A549 (cell line): ENCODE measurements around the gene SUFU. TPM values are rescaled to one million over a fixed set of nuclear protein-coding genes. Genes with fewer than 3 reads are reported as not detected.
A peak's percentile ranks its signal among the peaks of the same experiment; 100 is the strongest.

Experiments used
- ATAC-seq, 2 experiments: fragments of 200-7000 bp in 1 of 2; fragments of >200 bp in 1 of 2; cut with Nextera tagmentation in 1 of 2; cut with Tn5 transposase in 1 of 2; 3 replicates each; pipeline versions ENCODE4 v1.8.0 to v1.9.1; 2018 to 2020; ENCODE audit warnings: mild to moderate bottlenecking in 1 of 2, moderate library complexity in 1 of 2
- CTCF ChIA-PET: fragments of 300-600 bp; sonication (Branson Sonifier 250); formaldehyde crosslinking; extraction: SDS; loops from one replicate; lab custom pipeline; 2021; ENCODE audit warnings: antibody characterized with exemption, inconsistent platforms; lab: Yijun Ruan, JAX
- POLR2A ChIA-PET: fragments of 350-600 bp; formaldehyde crosslinking; extraction: SDS; loops from one replicate; lab custom pipeline; 2021; ENCODE audit warnings: antibody characterized with exemption, inconsistent platforms; lab: Yijun Ruan, JAX
- DNase-seq, 2 experiments: peaks; one replicate each; pipeline versions ENCODE4 v3.0.0 to v3.0.0-alpha.2; 2011 to 2016; ENCODE audit warnings: low read depth in 1 of 2, low spot score in 1 of 2
- FAIRE-seq: peaks from 2 replicates; lab custom pipeline; 2011; peaks lifted over from hg19 to GRCh38; lab: Jason Lieb, UNC
- H3K27ac ChIP-seq, 2 experiments: fragments of >200 bp; sonication (Bioruptor Twin); formaldehyde crosslinking; 3 replicates each; pipeline ENCODE4 v1.5.1; 2016 to 2017
- H3K4me1 ChIP-seq: fragments of >200 bp; sonication (Bioruptor Twin); formaldehyde crosslinking; 3 replicates; pipeline ENCODE4 v1.6.1; 2016
- H3K4me2 ChIP-seq: fragments of >200 bp; sonication (Bioruptor Twin); formaldehyde crosslinking; 3 replicates; pipeline ENCODE4 v1.6.1; 2016
- H3K4me3 ChIP-seq: fragments of >200 bp; sonication (Bioruptor Twin); formaldehyde crosslinking; 3 replicates; pipeline ENCODE4 v1.5.1; 2016
- H3K9me3 ChIP-seq: fragments of >200 bp; sonication (Bioruptor Twin); formaldehyde crosslinking; 3 replicates; pipeline ENCODE4 v1.6.1; 2016
- ATOH8 ChIP-seq: fragments of 250-450 bp; sonication (Bioruptor Pico); IDR thresholded peaks from 2 replicates; pipeline ENCODE4 v1.5.0; 2020; ENCODE audit warnings: low read depth, mild to moderate bottlenecking, moderate library complexity
- BCL3 ChIP-seq: fragments of >200 bp; sonication (Bioruptor Twin); formaldehyde crosslinking; IDR thresholded peaks from 3 replicates; pipeline ENCODE4 v1.6.1; 2016
- BHLHE40 ChIP-seq: IDR thresholded peaks from 2 replicates; pipeline ENCODE4 v1.6.1; 2012; ENCODE audit warnings: low read depth, low read length, inconsistent platforms
- CBX8 ChIP-seq: fragments of 200-600 bp; sonication (generic); IDR thresholded peaks from 2 replicates; pipeline ENCODE4 v1.6.1; 2016
- CHD4 ChIP-seq: fragments of 200-600 bp; sonication (generic); IDR thresholded peaks from 2 replicates; pipeline ENCODE4 v1.6.1; 2016; ENCODE audit warnings: antibody characterized with exemption, mild to moderate bottlenecking, borderline replicate concordance
- EHF ChIP-seq: fragments of 250-450 bp; sonication (Bioruptor Pico); IDR thresholded peaks from 2 replicates; pipeline ENCODE4 v1.5.0; 2020; ENCODE audit warnings: mild to moderate bottlenecking
- EHMT2 ChIP-seq: fragments of 200-600 bp; sonication (generic); IDR thresholded peaks from 2 replicates; pipeline ENCODE4 v1.6.1; 2016; ENCODE audit warnings: antibody characterized with exemption, low read depth, mild to moderate bottlenecking, moderate library complexity
- EP300 ChIP-seq, 2 experiments: fragments of >200 bp; sonication (Bioruptor Twin); formaldehyde crosslinking; IDR thresholded peaks; 2 replicates in 1 of 2; 3 replicates in 1 of 2; pipeline ENCODE4 v1.6.1; 2016 to 2017
- ESRRA ChIP-seq: fragments of 150-350 bp; IDR thresholded peaks from 2 replicates; pipeline ENCODE4 v1.6.1; 2014; ENCODE audit warnings: mild to moderate bottlenecking, low read length, borderline replicate concordance
- FOSL2 ChIP-seq, 2 experiments: fragments of 450-650 bp in 1 of 2; fragments of >200 bp in 1 of 2; sonication (Bioruptor Twin) in 1 of 2; formaldehyde crosslinking; IDR thresholded peaks; 2 replicates each; pipeline versions ENCODE4 v1.5.0 to v1.6.1; 2016 to 2020; ENCODE audit warnings: mild to moderate bottlenecking in 1 of 2, moderate library complexity in 1 of 2
- FOXS1 ChIP-seq: fragments of 250-450 bp; sonication (Bioruptor Pico); IDR thresholded peaks from 2 replicates; pipeline ENCODE4 v1.5.0; 2020; ENCODE audit warnings: mild to moderate bottlenecking, moderate library complexity
- GATA3 ChIP-seq: IDR thresholded peaks from 2 replicates; pipeline ENCODE4 v1.6.1; 2012; ENCODE audit warnings: borderline replicate concordance
- HOXA7 ChIP-seq: fragments of 250-450 bp; sonication (Bioruptor Pico); IDR thresholded peaks from 2 replicates; pipeline ENCODE4 v1.5.0; 2020; ENCODE audit warnings: mild to moderate bottlenecking, moderate library complexity
- HOXB5 ChIP-seq: fragments of 250-450 bp; sonication (Bioruptor Pico); IDR thresholded peaks from 2 replicates; pipeline ENCODE4 v1.5.0; 2020; ENCODE audit warnings: mild to moderate bottlenecking, moderate library complexity
- JUNB ChIP-seq: fragments of >200 bp; sonication (Bioruptor Twin); formaldehyde crosslinking; IDR thresholded peaks from 2 replicates; pipeline ENCODE4 v1.6.1; 2016
- KDM5A ChIP-seq: fragments of 200-600 bp; sonication (generic); IDR thresholded peaks from 2 replicates; pipeline ENCODE4 v1.6.1; 2016; ENCODE audit warnings: antibody characterized with exemption, mild to moderate bottlenecking
- MAFK ChIP-seq: fragments of 450-650 bp; IDR thresholded peaks from 2 replicates; pipeline ENCODE4 v1.6.1; 2014; ENCODE audit not compliant: partially characterized antibody
- NFE2L2 ChIP-seq: fragments of 150-350 bp; conservative IDR thresholded peaks from 2 replicates; pipeline ENCODE4 v1.6.1; 2014; ENCODE audit warnings: low read length
- NR3C1 ChIP-seq: fragments of >200 bp; sonication (Bioruptor Twin); formaldehyde crosslinking; IDR thresholded peaks from 3 replicates; pipeline ENCODE4 v1.6.1; 2017
- PHF8 ChIP-seq: fragments of 200-600 bp; sonication (generic); IDR thresholded peaks from 2 replicates; pipeline ENCODE4 v1.6.1; 2016; ENCODE audit warnings: low read depth, mild to moderate bottlenecking, antibody characterized with exemption, moderate library complexity, borderline replicate concordance
- POLR2A ChIP-seq: IDR thresholded peaks from 2 replicates; pipeline ENCODE4 v1.6.1; 2012; ENCODE audit warnings: mild to moderate bottlenecking, low read length
- RARB ChIP-seq: fragments of 250-450 bp; sonication (Bioruptor Pico); IDR thresholded peaks from 2 replicates; pipeline ENCODE4 v1.8.0; 2021; ENCODE audit warnings: mild to moderate bottlenecking, moderate library complexity
- RNF2 ChIP-seq: fragments of 200-600 bp; sonication (generic); IDR thresholded peaks from 2 replicates; pipeline ENCODE4 v1.6.1; 2016; ENCODE audit warnings: low read depth, mild to moderate bottlenecking, antibody characterized with exemption, moderate library complexity, borderline replicate concordance
- TFCP2L1 ChIP-seq: fragments of 250-450 bp; sonication (Bioruptor Pico); IDR thresholded peaks from 2 replicates; pipeline ENCODE4 v1.5.0; 2021; ENCODE audit warnings: mild to moderate bottlenecking
- TP53 ChIP-seq: fragments of 250-450 bp; sonication (Bioruptor Pico); IDR thresholded peaks from 2 replicates; pipeline ENCODE4 v1.5.0; 2021; ENCODE audit warnings: mild to moderate bottlenecking, moderate library complexity
- ZC3H11A ChIP-seq: fragments of 450-650 bp; IDR thresholded peaks from 2 replicates; pipeline ENCODE4 v1.6.1; 2014; ENCODE audit warnings: antibody characterized with exemption, mild to moderate bottlenecking
- ZSCAN20 ChIP-seq: fragments of 250-450 bp; sonication (Bioruptor Pico); IDR thresholded peaks from 2 replicates; pipeline ENCODE4 v1.8.0; 2022; ENCODE audit warnings: mild to moderate bottlenecking, moderate library complexity
- WGBS: methylation state at CpG from one replicate; pipeline ENCODE4 v1.1.6; 2017; ENCODE audit errors: missing lambda C conversion rate; 5-methylcytosine and 5-hydroxymethylcytosine counted together
- polyA plus RNA-seq, 4 experiments: library from polyadenylated mRNA; depleted of rRNA in 3 of 4; stranded (reverse); fragments of >200 nt; fragmentation: RNase III in 1 of 4; extraction: RNeasy Plus Mini Kit Qiagen cat#74134 plus additional on column Dnase treatment in 1 of 4; gene quantifications; 2 replicates in 3 of 4; 3 replicates in 1 of 4; pipeline ENCODE4 v1.2.3, GENCODE V29; 2011 to 2017

Gene SUFU
- polyA plus RNA-seq, 2 of the 4 experiments (the other 2 are of a cell fraction): 3.7 to 5.5 TPM

GRCh38 chr10:102645741-102646609, 142.2 kb downstream of the SUFU start:
- under 1% methylated on average over 29 of the region's 29 CpGs for WGBS
- Histone ChIP-seq H3K4me3 (peak overlapping the region; percentile 94), H3K4me2 (peak overlapping the region; percentile 99), H3K4me1 (peaks cover 26% of the 10 kb centered on the region), H3K9me3 (no peaks in the 10 kb centered on the region), H3K27ac (peak overlapping the region; percentile 98)
- POLR2A ChIA-PET: interaction anchor here (0.8 to 2.5 kb wide), 7 partner anchors 9 to 272 kb away, joined by 3 to 15 read pairs (median 3); partner anchors contain the start of genes ACTR1A, ARL3, CNNM2 and SFXN2
- CTCF ChIA-PET: interaction anchor here (0.7 to 3.8 kb wide), 20 partner anchors 10 to 145 kb away, joined by 3 to 38 read pairs (median 4); partner anchors contain the start of genes ACTR1A, ARL3, SFXN2 and SUFU
- DNase-seq (peak; percentile 66 to 70), ATAC-seq (peak in 1 of 2 experiments; percentile 21; a peak in 3 of 6 replicates), FAIRE-seq (no peak)
- no peak for TF ChIP-seq PHF8
- TF ChIP-seq KDM5A: no peak
- 0 out of 3 replicates have a peak, but pooled peaks have one; percentile 8 for TF ChIP-seq BCL3
- 0 out of 2 replicates have a peak, but pooled peaks have one; percentile 7 for TF ChIP-seq FOSL2 (IDR thresholded peaks at IDR 0.05)
- peak; percentile 80 for TF ChIP-seq FOSL2 (CRISPR knock-in tag; IDR thresholded peaks at IDR 0.05)
- TF ChIP-seq ZC3H11A: no peak
- no peak for TF ChIP-seq HOXA7 (CRISPR knock-in tag)
- TF ChIP-seq JUNB: 0 out of 2 replicates have a peak, but pooled peaks have one; percentile 34
- TF ChIP-seq POLR2A: peak; percentile 14; the same call in 1 of the 2 replicates
- TF ChIP-seq FOXS1 (CRISPR knock-in tag): no peak
- no peak for TF ChIP-seq RARB
- no peak for TF ChIP-seq EHMT2
- TF ChIP-seq TP53 (CRISPR knock-in tag): no peak

- peak overlapping the region; percentile 98 for H3K27ac ChIP-seq
- H3K4me2 ChIP-seq: peak overlapping the region; percentile 99
- DNase-seq (peak in 1 of 2 experiments; percentile 43), ATAC-seq (peak in 1 of 2 experiments; percentile 2; a peak in 2 of 6 replicates), FAIRE-seq (no peak)
- H3K9me3 ChIP-seq: no peaks in the 10 kb centered on the region
- peaks cover 26% of the 10 kb centered on the region for H3K4me1 ChIP-seq
- peak overlapping the region; percentile 94 for H3K4me3 ChIP-seq
- TF ChIP-seq MAFK (peak; percentile 14), ESRRA (no peak)
- ChIA-PET CTCF (interaction anchor here (0.9 to 3.8 kb wide), 9 partner anchors 9 to 143 kb away, joined by 3 to 38 read pairs (median 5); partner anchors contain the start of genes ACTR1A and SUFU), POLR2A (interaction anchor here (0.8 to 2.5 kb wide), 3 partner anchors 12 to 144 kb away, joined by 3 to 15 read pairs (median 3); partner anchors contain the start of genes ACTR1A, ARL3 and SFXN2)
- WGBS: 71% methylated on average over 17 of the region's 18 CpGs
Observed at GRCh38 chr10:102646610-102647442, 143.1 kb downstream of the SUFU start.

- peak overlapping the region; percentile 99; the same call in 2 of the 3 replicates for H3K4me2 ChIP-seq
- no peak overlapping the region for H3K4me3 ChIP-seq
- peaks cover 26% of the 10 kb centered on the region for H3K4me1 ChIP-seq
- POLR2A ChIA-PET: no interaction called here
- FAIRE-seq (no peak), ATAC-seq (no peak), DNase-seq (no peak)
- TF ChIP-seq EHMT2 (no peak), EP300 (IDR thresholded peaks at IDR 0.05) (no peak), BHLHE40 (no peak), NR3C1 (no peak), RNF2 (no peak), NFE2L2 (no peak), GATA3 (no peak), EHF (CRISPR knock-in tag) (no peak), ATOH8 (no peak), ZSCAN20 (CRISPR knock-in tag) (no peak), CBX8 (no peak), HOXB5 (no peak), CHD4 (no peak), TFCP2L1 (CRISPR knock-in tag) (no peak)
- 84% methylated on average over 7 of the region's 7 CpGs for WGBS
- no peaks in the 10 kb centered on the region for H3K9me3 ChIP-seq
- H3K27ac ChIP-seq: no peak overlapping the region
- CTCF ChIA-PET: interaction anchor here (1.3 to 3.8 kb wide), 2 partner anchors 14 to 18 kb away, joined by 3 to 13 read pairs; no protein-coding TSS in a partner anchor
Observed at GRCh38 chr10:102647443-102648268, 143.9 kb downstream of the SUFU start.
